M059J (cell line): ENCODE measurements around the gene SCYL1. TPM values are rescaled to one million over a fixed set of nuclear protein-coding genes. Genes with fewer than 3 reads are reported as not detected.
"Not testable (repeated sequence)": the region's sequence is repeated elsewhere in the genome, so short reads cannot be mapped to it uniquely, and the experiment has no call there.

ENCODE experiments used
- DNase-seq: peaks from one replicate; pipeline ENCODE4 v3.0.0-alpha.2; 2012; ENCODE audit warnings: low read depth
- total RNA-seq: library from RNA; depleted of rRNA; stranded (reverse); fragments of >200 nt; shearing (Covaris generic); gene quantifications from 2 replicates; pipeline ENCODE4 v1.2.3, GENCODE V29; 2014

The SCYL1 gene
- total RNA-seq, 1 experiment from 2014 or later = 96.5 TPM

GRCh38 chr11:65553301-65554001, 28.6 kb downstream of the SCYL1 start:
- DNase-seq = no peak

- no peak for DNase-seq
Observed at GRCh38 chr11:65554057-65554818, 29.4 kb downstream of the SCYL1 start.

GRCh38 chr11:65554842-65555430, 30.1 kb downstream of the SCYL1 start:
- DNase-seq = no peak

DNA sequence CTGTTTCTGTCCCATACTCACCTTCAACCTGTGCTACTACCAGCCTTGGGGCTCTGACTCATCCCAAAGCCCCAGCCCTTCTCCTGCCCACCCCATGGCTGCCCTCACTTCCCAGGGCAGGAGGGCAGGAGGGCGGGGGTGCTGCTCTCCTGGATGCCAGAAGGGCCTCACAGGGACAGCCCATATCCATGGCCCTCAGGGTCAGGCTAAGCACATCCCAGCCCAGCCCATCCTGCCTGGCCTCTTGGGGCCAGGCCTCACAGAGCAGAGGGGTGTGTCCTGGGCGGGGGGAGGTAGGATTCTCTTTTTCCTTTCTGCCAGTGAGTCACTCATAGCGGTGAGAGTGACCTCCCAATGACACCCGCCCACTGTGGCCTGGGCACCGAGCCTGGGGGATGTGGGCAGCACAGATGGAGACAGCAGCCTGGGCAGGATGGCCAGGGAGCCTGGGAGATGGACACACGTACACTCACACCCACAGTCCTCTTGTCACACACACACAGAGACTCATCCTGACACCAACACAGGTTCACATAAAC, 30.9 kb downstream of the SCYL1 start:
- peak; percentile 98 for DNase-seq

DNA sequence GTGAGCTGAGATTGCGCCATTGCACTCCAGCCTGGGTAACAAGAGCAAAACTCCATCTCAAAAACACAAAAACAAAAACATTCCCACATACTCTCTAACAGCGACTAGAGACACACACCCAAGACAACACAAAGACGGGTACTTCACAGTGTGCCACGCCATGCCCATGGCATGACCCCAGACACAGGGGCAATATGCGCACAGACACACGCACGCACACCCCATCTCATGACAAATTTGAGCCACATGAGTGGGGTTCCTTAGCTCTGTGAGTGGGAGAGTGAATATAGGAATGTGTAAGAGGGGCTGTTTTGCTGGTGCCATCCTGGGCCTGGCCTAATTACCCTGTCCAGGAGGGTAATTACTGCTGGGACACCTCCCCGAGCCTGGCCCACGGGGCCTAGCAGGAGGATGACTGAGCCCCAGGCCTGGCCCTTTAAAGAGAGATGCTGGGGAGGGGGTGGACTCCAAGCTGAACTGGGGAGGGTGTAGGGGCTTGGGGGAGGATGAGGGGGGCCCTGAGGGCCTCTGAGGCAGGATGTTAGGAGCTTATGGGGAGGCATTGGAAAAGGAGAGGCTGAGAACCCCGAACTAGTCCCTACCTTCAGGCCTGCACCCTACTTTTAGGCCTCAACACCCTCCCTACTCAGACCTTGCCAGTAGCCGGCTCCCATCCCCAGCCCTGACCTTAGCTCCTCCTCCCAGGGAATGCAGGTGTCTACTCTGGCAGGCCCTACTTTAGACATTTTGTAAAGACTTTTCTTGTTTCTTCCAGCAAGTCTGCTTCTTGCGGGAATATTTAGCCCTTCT, 31.8 kb downstream of the SCYL1 start:
- DNase-seq = peak; percentile 48

- no peak for DNase-seq
Observed at GRCh38 chr11:65557280-65558001, 32.6 kb downstream of the SCYL1 start.

- DNase-seq = peak; percentile 86
Observed at GRCh38 chr11:65558002-65558929, 33.4 kb downstream of the SCYL1 start, which contains the start of gene LTBP3. TSS of gene LTBP3 (minus strand) at chr11:65558359. CDS start at chr11:65557959, 400 bp downstream.

DNA sequence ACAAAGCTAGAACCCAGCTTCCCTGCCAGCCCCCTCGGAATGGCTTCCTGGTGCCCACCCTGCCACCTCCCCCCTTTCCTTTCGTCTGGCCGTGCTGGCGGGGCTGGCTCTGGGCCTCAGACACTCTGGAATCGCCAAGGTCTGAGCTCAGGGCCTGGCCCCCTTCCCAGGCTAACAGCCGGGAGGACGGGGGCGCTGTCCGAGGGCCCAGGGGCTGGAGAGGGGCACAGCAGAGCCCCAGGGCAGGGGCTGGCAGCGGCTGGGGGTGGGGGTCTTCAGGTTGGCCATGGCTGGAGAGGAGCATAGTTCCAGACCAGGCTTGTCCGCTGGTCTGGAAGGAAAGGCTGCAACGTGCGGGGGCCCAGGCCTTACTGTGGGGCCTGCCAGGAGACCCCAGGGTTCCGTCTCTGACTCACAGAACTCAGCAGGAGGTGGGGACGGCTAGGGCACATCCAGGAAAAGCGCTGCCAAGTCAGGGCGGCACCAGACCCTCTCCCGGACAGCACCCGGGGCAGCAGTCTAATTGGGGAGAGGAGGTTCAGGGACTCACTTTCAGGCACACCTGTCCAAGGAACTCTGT, 34.1 kb downstream of the SCYL1 start:
- DNase-seq = peak; percentile 50

DNA sequence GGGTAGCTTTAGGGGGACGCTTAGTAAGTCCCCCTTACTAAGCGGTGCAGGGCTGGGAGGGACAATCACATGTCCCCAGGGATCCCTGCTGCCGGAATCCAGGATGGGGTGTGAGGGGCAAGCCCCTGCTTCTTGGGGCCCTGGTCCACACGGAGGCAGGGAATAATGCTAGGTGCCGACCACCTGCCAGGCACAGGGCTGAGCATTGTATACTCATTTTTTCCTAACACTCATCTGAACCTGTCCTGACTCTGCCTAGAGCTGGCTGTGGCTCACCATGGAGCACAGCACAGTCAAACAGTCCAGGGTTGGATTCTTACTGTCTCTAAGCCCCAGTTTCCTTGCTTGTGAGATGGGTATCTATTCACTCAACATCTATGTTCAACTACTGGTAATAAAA, 34.7 kb downstream of the SCYL1 start:
- no peak for DNase-seq

- DNase-seq = peak; percentile 93
Observed at GRCh38 chr11:65559951-65560537, 35.2 kb downstream of the SCYL1 start.

- DNase-seq = peak; percentile 85
Observed at GRCh38 chr11:65560555-65561418, 35.9 kb downstream of the SCYL1 start.

DNA sequence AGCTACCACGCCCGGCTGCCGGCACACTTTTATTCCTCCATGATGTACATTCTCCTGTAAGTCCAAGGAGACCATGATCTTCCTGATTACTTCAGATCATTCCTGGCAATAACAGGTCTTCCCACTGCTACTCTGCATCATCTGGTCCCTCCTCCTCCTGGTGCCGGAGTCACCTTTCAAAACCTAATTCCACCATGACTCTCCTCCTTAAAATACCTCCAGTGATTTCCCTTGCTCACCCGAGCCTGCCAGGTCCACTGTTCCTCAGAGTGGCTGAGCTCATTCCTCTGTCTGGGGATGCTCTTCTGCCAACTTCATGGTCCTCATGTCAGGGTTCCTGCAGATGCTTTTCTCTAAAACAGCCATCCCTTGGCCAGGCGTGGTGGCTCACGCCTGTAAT, 37.1 kb downstream of the SCYL1 start:
- DNase-seq = no peak

- DNase-seq = no peak
Observed at GRCh38 chr11:65562788-65563187, 37.9 kb downstream of the SCYL1 start.

DNA sequence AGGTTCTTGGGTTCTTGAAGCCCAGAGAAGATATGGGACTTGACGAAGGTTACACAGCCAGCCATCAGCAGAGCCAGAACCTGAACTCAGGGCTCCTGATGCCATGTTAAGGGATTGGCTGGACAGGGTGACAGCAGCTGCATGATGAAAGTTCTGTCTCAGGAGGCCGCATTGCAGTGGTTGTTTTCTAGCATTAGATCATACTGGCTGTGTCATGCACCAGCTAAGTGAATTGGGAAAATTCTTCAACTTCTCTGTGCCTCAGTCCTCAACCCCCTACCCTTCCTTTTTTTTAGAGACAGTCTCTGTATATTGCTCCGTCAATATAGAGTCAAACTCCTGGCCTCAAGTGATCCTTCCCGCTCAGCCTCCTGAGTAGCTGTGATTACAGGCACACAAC, 38.7 kb downstream of the SCYL1 start:
- DNase-seq = no peak

DNA sequence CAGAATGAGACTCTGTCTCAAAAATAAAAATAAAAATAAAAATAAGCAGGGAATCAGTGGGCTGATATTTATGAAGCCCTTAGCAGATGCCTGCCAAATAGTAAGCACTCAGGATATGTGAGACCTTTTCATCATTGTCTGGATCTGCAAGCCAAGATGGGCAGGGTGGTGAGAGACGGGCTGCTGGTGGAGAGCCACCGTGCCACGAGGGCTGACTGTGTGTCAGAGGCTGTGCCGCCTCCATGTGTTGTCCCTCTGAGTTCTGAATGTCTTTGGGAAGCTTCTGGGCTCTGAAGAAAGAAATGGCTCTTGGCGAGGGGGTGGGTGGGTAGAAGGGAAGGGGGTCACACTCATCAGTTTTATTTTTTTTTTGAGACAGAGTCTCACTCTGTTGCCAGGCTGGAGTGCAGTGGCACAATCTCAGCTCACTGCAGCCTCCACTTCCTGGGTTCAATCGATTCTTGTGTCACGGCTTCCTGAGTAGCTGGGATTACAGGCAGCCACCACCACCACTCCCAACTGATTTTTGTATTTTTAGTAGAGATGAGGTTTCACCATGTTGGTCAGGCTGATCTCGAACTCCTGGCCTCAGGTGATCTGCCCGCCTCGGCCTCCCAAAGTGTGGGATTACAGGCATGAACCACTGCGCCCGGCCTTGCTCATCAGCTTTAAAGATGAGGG, 40.1 kb downstream of the SCYL1 start:
- not testable (repeated sequence) for DNase-seq

- DNase-seq = peak; percentile 66
Observed at GRCh38 chr11:65565624-65566453, 41.0 kb downstream of the SCYL1 start.
